Neural progenitor cell (in vitro differentiated cells): ENCODE measurements around the gene ZNF652. TPM values are rescaled to one million over a fixed set of nuclear protein-coding genes. Genes with fewer than 3 reads are reported as not detected.
A peak's percentile ranks its signal among the peaks of the same experiment; 100 is the strongest.

Source experiments
- DNase-seq: peaks from one replicate; pipeline ENCODE4 v3.0.0-alpha.2; 2016; ENCODE audit warnings: low spot score
- H2AFZ ChIP-seq: fragments of 200-600 bp; sonication (generic); replicated peaks from 2 replicates; pipeline ENCODE4 v1.6.1; 2016; ENCODE audit warnings: antibody characterized with exemption
- H3F3A ChIP-seq: fragments of 200-600 bp; sonication (generic); 2 replicates; pipeline ENCODE4 v1.6.1; 2016; ENCODE audit warnings: antibody characterized with exemption, low read depth
- H3K27ac ChIP-seq: fragments of 200-600 bp; sonication (generic); 2 replicates; pipeline ENCODE4 v1.5.1; 2016; ENCODE audit warnings: mild to moderate bottlenecking
- H3K27me3 ChIP-seq: fragments of 200-600 bp; sonication (generic); 2 replicates; pipeline ENCODE4 v1.6.1; 2016; ENCODE audit warnings: mild to moderate bottlenecking, moderate library complexity
- H3K36me3 ChIP-seq: fragments of 200-600 bp; sonication (generic); 2 replicates; pipeline ENCODE4 v1.5.1; 2016
- H3K4me1 ChIP-seq: fragments of 200-600 bp; sonication (generic); 2 replicates; pipeline ENCODE4 v1.6.1; 2016; ENCODE audit warnings: mixed run types
- H3K4me2 ChIP-seq: fragments of 200-600 bp; sonication (generic); 2 replicates; pipeline ENCODE4 v1.6.1; 2016
- H3K4me3 ChIP-seq: fragments of 200-600 bp; sonication (generic); 2 replicates; pipeline ENCODE4 v1.5.1; 2016
- H3K79me2 ChIP-seq: fragments of 200-600 bp; sonication (generic); 2 replicates; pipeline ENCODE4 v1.6.1; 2016; ENCODE audit warnings: low read depth
- H3K9ac ChIP-seq: fragments of 200-600 bp; sonication (generic); 2 replicates; pipeline ENCODE4 v1.6.1; 2016
- H3K9me3 ChIP-seq: fragments of 200-600 bp; sonication (generic); 2 replicates; pipeline ENCODE4 v1.5.1; 2016; ENCODE audit warnings: low read depth
- H4K20me1 ChIP-seq: fragments of 200-600 bp; sonication (generic); 2 replicates; pipeline ENCODE4 v1.6.1; 2016; ENCODE audit warnings: low read depth
- H3K27ac Mint-ChIP-seq: 3 replicates; pipeline ENCODE4 v1.8.0; 2021; ENCODE audit warnings: mixed read lengths
- H3K27me3 Mint-ChIP-seq: 2 replicates; pipeline ENCODE4 v1.8.0; 2022; ENCODE audit warnings: low read depth, mild to moderate bottlenecking, inconsistent platforms, moderate library complexity, mixed read lengths; ENCODE audit not compliant: insufficient read depth
- H3K36me3 Mint-ChIP-seq: 3 replicates; pipeline ENCODE4 v1.8.0; 2021; ENCODE audit warnings: mixed read lengths
- H3K4me1 Mint-ChIP-seq: 3 replicates; pipeline ENCODE4 v1.8.0; 2021; ENCODE audit warnings: mixed read lengths
- H3K4me3 Mint-ChIP-seq: 3 replicates; pipeline ENCODE4 v1.8.0; 2021; ENCODE audit warnings: mild to moderate bottlenecking, moderate library complexity, mixed read lengths
- H3K9me3 Mint-ChIP-seq: 3 replicates; pipeline ENCODE4 v1.8.0; 2020; ENCODE audit warnings: mixed read lengths
- EZH2 ChIP-seq: fragments of 200-600 bp; sonication (generic); IDR thresholded peaks from 2 replicates; pipeline ENCODE4 v1.6.1; 2017; ENCODE audit warnings: antibody characterized with exemption, mild to moderate bottlenecking, moderate library complexity
- EZH2phosphoT487 ChIP-seq: fragments of 200-600 bp; sonication (generic); IDR thresholded peaks from 2 replicates; pipeline ENCODE4 v1.6.1; 2017; ENCODE audit warnings: antibody characterized with exemption
- microRNA-seq: library from miRNA; unstranded; fragments of <30 nt; microRNA quantifications from one replicate; pipeline ENCODE4, GENCODE V29; 2016
- small RNA-seq: library from RNA; depleted of rRNA; stranded (forward); fragments of <200 nt; gene quantifications from one replicate; pipeline ENCODE3, GENCODE V24; 2015
- total RNA-seq: library from RNA; depleted of rRNA; stranded (reverse); fragments of >200 nt; gene quantifications from 2 replicates; pipeline ENCODE4 v1.2.3, GENCODE V29; 2015; ENCODE audit warnings: low replicate concordance
- TF ChIP-seq, protein P1 (sequence below): fragments of 200-600 bp; sonication (generic); IDR thresholded peaks from 2 replicates; pipeline ENCODE4 v1.5.1; 2017; ENCODE audit warnings: antibody characterized with exemption, mild to moderate bottlenecking

The ZNF652 gene
- total RNA-seq, 1 donor from 2014 or later: 55.7 TPM

GRCh38 chr17:49249292-49249794 lies 112.7 kb downstream of the ZNF652 start:
- no peak overlapping the region for H2AFZ ChIP-seq
- H3K27ac ChIP-seq: no peak overlapping the region
- H3K79me2 ChIP-seq: no peaks in the 10 kb centered on the region
- peaks cover 8% of the 10 kb centered on the region for H3K27me3 Mint-ChIP-seq
- H3K36me3 ChIP-seq: no peaks in the 10 kb centered on the region
- no peaks in the 10 kb centered on the region for H3K27me3 ChIP-seq
- H3K4me3 Mint-ChIP-seq: no peak overlapping the region
- H3K9me3 Mint-ChIP-seq: no peaks in the 10 kb centered on the region
- no peaks in the 10 kb centered on the region for H3K36me3 Mint-ChIP-seq
- H3K27ac Mint-ChIP-seq: peak overlapping the region; percentile 74
- H3K9ac ChIP-seq: no peak overlapping the region
- no peaks in the 10 kb centered on the region for H3F3A ChIP-seq
- no peaks in the 10 kb centered on the region for H3K4me1 Mint-ChIP-seq
- no peak for DNase-seq
- H3K9me3 ChIP-seq: no peaks in the 10 kb centered on the region
- no peak overlapping the region for H3K4me3 ChIP-seq
- H3K4me1 ChIP-seq: no peaks in the 10 kb centered on the region
- TF ChIP-seq, protein P1, sequence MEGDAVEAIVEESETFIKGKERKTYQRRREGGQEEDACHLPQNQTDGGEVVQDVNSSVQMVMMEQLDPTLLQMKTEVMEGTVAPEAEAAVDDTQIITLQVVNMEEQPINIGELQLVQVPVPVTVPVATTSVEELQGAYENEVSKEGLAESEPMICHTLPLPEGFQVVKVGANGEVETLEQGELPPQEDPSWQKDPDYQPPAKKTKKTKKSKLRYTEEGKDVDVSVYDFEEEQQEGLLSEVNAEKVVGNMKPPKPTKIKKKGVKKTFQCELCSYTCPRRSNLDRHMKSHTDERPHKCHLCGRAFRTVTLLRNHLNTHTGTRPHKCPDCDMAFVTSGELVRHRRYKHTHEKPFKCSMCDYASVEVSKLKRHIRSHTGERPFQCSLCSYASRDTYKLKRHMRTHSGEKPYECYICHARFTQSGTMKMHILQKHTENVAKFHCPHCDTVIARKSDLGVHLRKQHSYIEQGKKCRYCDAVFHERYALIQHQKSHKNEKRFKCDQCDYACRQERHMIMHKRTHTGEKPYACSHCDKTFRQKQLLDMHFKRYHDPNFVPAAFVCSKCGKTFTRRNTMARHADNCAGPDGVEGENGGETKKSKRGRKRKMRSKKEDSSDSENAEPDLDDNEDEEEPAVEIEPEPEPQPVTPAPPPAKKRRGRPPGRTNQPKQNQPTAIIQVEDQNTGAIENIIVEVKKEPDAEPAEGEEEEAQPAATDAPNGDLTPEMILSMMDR: no peak
- TF ChIP-seq EZH2phosphoT487 (no peak), EZH2 (no peak)
- no peaks in the 10 kb centered on the region for H4K20me1 ChIP-seq
- no peak overlapping the region for H3K4me2 ChIP-seq

GRCh38 chr17:49247944-49248343 lies 114.1 kb downstream of the ZNF652 start:
- H3K9ac ChIP-seq: no peak overlapping the region
- no peak overlapping the region for H3K4me3 ChIP-seq
- TF ChIP-seq EZH2phosphoT487 (no peak), EZH2 (no peak)
- TF ChIP-seq, protein P1: no peak
- no peak overlapping the region for H3K27ac ChIP-seq
- H3K36me3 Mint-ChIP-seq: no peaks in the 10 kb centered on the region
- H3K4me1 Mint-ChIP-seq: no peaks in the 10 kb centered on the region
- no peaks in the 10 kb centered on the region for H3K27me3 ChIP-seq
- no peak for DNase-seq
- no peak overlapping the region for H3K27ac Mint-ChIP-seq
- no peaks in the 10 kb centered on the region for H3K9me3 Mint-ChIP-seq
- no peak overlapping the region for H3K4me2 ChIP-seq
- no peaks in the 10 kb centered on the region for H3K4me1 ChIP-seq
- H4K20me1 ChIP-seq: no peaks in the 10 kb centered on the region
- no peak overlapping the region for H2AFZ ChIP-seq
- H3K27me3 Mint-ChIP-seq: peaks cover 6% of the 10 kb centered on the region
- H3K36me3 ChIP-seq: no peaks in the 10 kb centered on the region
- no peaks in the 10 kb centered on the region for H3K79me2 ChIP-seq
- no peaks in the 10 kb centered on the region for H3F3A ChIP-seq
- no peak overlapping the region for H3K4me3 Mint-ChIP-seq
- no peaks in the 10 kb centered on the region for H3K9me3 ChIP-seq

GRCh38 chr17:49244839-49245238 lies 117.2 kb downstream of the ZNF652 start:
- no peak overlapping the region for H3K4me2 ChIP-seq
- no peak overlapping the region for H3K27ac ChIP-seq
- no peaks in the 10 kb centered on the region for H3K9me3 Mint-ChIP-seq
- no peak overlapping the region for H3K9ac ChIP-seq
- peaks cover 7% of the 10 kb centered on the region for H3K27me3 Mint-ChIP-seq
- no peak overlapping the region for H3K4me3 Mint-ChIP-seq
- H3K36me3 ChIP-seq: no peaks in the 10 kb centered on the region
- H3F3A ChIP-seq: no peaks in the 10 kb centered on the region
- no peak for DNase-seq
- H2AFZ ChIP-seq: no peak overlapping the region
- H3K27ac Mint-ChIP-seq: no peak overlapping the region
- H4K20me1 ChIP-seq: no peaks in the 10 kb centered on the region
- H3K9me3 ChIP-seq: no peaks in the 10 kb centered on the region
- H3K27me3 ChIP-seq: no peaks in the 10 kb centered on the region
- H3K4me1 ChIP-seq: no peaks in the 10 kb centered on the region
- H3K4me1 Mint-ChIP-seq: no peaks in the 10 kb centered on the region
- H3K79me2 ChIP-seq: no peaks in the 10 kb centered on the region
- H3K4me3 ChIP-seq: no peak overlapping the region
- TF ChIP-seq EZH2: no peak
- TF ChIP-seq, protein P1: no peak
- no peak for TF ChIP-seq EZH2phosphoT487
- H3K36me3 Mint-ChIP-seq: no peaks in the 10 kb centered on the region

Small RNAs within 50 kb of the gene (microRNA-seq; reads per million reads assigned to microRNA genes)
- not detected for gene MIR6129

Small RNAs within 50 kb of the gene (small RNA-seq; reads per million reads assigned to genes)
- not detected for gene MIR6129

Other genes with a start within 250 kb of the ZNF652 start
- not detected in 2 replicates for gene B4GALNT2, start 229.5 kb downstream of the ZNF652 start, total RNA-seq
- gene GNGT2, start 151.7 kb downstream of the ZNF652 start, total RNA-seq: not detected in 2 replicates
- gene ABI3, start 151.5 kb downstream of the ZNF652 start, total RNA-seq: not detected in 2 replicates
- gene PHOSPHO1, start 131.5 kb downstream of the ZNF652 start, total RNA-seq: 0.06 TPM in 1 of 2 replicates, not detected in the other
- 126 and 168 TPM in 2 replicates for gene PHB1, start 52.6 kb upstream of the ZNF652 start, total RNA-seq
- gene NGFR, start 133.0 kb upstream of the ZNF652 start, total RNA-seq: 6.6 and 18.4 TPM in 2 replicates
- gene NXPH3, start 213.6 kb upstream of the ZNF652 start, total RNA-seq: 3.6 and 10.7 TPM in 2 replicates